Measurements from ENCODE around the gene MOSPD3.
A peak's percentile ranks its signal among the peaks of the same experiment; 100 is the strongest.
"Not testable (repeated sequence)": the region's sequence is repeated elsewhere in the genome, so short reads cannot be mapped to it uniquely, and the experiment has no call there.

Gene MOSPD3

DNA sequence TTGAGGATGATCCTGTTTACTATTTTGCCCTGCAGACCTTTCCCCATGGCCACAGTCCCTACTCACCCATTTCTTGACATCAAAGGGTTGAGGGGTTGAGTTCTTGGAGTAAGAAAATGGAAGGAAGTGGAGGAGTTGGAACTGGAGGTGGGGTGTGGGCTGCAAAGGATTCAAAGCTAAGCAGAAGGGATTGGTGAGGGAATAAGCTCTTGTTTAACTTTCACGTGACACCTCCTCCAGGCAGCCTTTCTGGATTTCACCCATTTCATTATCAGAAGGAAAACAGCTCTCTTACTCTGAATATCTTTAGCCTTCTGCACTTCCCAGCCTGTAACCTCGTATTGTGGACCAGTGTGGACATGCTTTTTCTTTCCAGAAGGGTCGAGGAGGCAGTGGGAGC is 13.7 kb downstream of the MOSPD3 start:
- DNase-seq (ENCODE audit: low read depth in 2 of 2), result no peak

DNA sequence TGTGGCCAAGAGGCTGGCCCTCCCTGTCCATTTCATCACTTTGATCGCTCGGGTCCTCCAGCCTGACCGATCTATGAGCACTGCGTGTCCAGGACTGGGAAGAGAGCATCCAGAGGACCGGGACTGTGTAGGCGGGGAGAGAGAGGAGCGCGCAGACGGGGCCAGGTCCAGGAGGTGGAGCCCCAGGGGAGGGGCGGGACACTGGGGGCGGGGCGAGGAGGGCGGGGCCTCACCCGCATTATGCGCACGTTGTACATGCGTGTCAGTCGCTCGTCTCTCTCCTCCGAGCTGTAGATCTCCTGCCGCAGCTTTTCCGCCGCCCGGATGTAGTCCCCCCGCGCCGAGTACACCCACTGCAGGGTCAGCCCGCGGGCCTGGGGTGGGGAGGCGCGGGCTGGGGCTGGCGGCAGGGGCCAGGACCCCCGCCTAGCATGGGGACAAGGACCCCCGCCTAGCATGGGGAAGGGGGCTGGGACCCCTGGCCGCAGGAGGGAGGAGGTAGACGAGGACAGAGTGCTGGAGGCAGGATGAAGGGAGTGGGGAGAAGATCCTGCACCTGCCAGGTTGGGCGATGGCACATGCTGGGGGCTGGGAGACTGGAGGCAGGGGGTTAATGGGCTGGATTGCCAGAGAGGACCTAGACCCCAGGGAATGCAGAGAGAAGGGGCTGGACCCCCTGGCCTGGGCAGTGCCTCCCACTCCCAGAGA is 14.3 kb downstream of the MOSPD3 start:
- peak; percentile 50 to 64 for DNase-seq (ENCODE audit: low read depth in 2 of 2)

DNA sequence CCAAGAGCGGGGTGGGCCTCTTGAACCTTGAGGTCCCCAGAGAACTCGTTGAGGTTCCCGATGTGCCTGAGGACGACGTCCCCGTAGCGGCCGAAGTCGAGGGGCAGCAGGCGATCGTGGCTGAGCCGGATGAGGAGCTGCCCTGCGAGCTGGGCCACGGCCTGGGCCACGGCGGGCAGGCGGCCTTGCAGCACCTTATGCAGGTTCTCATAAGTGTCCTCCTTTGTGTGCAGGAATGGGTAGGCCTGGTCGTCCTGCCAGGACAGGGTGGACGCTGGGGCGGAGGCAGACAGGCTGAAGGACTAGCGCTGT is 14.9 kb downstream of the MOSPD3 start:
- DNase-seq (ENCODE audit: low read depth in 2 of 2), result no peak

DNA sequence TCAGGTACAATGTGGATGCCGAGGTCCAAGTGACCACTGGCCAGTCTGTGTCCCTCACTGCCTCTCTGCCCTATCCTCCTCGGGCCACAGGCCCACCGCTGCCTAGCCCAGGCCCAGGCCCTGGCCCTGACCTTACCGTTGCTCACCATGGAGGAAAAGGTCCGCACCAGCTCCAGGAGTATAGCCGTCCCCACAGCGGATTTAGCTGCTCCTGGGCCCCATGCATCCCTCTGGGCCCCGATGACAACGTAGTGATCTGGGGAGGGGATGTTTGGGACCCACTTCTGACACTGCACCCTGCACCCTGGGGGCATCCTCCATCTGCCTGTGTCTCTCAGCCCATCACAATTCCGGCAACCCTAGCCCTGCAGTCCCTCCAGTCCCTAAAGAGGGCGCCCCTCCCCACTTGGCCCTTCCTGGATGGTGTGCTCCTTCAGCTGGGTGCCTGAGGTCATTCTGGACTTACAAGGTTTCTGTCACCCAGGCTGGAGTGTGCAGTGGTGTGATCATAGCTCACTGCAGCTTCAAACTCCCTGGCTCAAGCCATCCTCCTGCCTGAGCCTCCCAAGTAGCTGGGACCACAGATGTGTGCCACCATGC is 16.9 kb downstream of the MOSPD3 start:
- no peak for DNase-seq (ENCODE audit: low read depth in 2 of 2)

DNA sequence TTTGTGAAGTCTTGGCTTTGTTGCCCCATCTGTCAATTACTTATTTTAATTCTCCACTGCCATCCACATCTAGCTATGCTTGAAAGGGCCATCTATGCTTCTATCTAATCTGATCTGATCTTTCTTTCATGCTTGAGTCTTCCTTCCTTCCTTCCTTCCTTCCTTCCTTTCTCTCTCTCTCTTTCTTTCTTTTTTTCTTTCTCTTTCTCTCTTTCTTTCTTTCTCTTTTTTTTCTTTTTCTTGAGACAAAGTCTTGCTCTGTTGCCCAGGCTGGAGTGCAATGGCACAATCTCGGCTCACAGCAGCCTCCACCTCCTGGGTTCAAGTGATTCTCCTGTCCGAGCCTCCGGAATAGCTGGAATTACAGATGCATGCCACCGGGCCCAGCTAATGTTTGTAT is 17.7 kb downstream of the MOSPD3 start:
- DNase-seq (ENCODE audit: low read depth in 2 of 2), result no peak

DNA sequence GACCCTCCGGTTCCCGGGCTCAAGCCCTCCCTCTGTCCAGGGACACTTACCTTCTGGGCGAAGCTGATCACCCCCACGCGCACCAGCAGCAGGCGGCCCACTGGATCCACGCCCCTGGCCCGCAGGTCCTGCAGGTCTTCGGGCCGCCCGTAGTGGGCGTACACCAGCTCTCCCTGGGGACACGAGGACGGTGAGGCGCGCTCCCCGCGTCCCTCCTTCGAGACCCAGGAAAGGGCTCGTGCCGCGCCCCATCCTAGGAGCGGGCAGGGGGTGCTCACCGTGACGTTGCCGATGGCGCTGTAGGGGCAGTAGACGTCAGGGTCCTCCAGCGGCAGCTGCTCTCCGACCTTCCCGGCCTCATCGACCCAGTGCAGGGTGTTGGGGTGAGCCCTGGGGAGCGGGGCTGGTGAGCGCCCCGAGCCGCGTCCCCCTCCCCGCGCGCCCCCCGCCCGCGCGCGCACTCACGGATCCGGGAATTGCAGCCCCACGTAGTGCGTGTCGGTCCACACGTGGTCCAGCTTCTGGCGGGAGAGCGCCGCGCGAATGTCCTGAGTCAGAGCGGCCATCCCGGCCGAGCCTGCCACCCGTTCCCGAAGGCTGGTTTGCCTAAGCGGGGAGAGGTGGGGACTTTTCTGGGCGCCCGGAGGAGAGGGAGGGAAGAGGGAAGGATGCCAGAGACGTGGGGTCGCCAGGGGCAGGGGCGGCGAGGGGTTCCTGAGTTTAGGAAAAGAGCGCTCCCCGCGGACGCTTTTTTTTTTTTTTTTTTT is 20.8 kb downstream of the MOSPD3 start:
- no peak for DNase-seq (ENCODE audit: low read depth in 2 of 2)

DNA sequence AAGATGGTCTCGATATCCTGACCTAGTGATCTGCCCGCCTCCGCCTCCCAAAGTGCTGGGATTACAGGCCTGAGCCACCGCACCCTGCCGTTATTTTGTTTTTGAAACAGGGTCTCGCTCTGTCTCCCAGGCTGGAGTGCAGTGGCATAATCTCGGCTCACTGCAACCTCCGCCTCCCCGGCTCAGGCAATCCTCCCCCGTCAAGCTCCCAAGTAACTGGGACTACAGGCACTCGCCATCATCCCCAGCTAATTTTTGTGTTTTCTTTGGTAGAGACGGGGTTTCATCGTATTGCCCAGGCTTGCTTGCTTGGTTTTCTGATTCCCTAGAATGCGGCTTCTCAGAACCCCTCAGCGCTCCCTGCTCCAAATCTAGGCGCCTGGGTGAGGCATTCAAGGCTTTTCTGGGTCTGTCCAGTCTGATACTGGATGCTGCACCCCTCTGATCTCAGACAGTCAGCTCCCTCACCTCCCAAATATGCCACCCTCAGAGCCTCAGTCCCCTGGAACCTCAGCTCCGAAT is 27.7 kb downstream of the MOSPD3 start:
- DNase-seq (ENCODE audit: low read depth in 2 of 2), result no peak

DNA sequence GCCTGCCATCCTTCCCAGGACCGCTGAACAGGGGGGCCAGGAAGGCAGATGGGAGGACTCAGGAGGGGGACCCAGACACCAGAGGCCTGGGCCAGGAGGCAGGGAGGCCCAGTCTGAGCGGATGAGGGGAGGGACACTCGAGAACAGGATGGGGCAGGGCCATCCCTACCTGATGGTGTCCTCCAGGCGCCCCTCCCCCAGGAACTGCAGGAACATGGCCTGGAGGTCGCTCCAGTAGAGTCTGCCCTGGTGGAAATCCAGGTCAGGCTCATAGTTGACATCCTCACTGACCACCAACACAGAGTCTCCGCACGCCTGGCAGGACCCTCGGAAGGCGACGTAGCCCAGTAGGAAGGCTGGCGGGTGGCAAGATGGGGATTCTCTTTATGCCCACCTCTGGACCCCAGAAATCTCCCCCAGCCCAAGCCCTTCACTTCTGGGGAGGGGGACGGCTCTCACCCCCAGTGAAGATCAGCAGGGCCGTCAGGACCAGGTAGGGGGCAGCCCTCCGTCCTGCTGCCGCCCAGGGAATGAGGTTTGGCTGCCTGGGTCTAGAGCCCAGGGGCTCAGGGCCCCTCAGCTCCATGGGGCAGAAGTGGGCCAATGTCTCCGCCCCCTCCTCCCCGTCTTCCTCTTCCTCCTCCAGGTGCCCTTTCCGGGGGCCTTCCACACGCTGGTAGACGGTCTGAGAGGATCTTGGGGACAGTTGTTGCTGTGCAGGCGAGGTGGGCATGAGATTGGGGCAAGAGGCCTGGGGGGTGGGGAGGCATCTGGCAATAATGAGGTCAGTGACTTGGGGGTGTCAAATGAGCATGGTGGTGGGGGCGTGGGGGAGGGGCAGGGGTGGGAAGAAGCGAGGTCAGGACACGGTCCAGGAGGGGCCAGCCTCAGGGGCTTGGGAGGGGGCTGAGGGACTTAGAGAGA is 28.4 kb downstream of the MOSPD3 start:
- no peak for DNase-seq (ENCODE audit: low read depth in 2 of 2)

DNA sequence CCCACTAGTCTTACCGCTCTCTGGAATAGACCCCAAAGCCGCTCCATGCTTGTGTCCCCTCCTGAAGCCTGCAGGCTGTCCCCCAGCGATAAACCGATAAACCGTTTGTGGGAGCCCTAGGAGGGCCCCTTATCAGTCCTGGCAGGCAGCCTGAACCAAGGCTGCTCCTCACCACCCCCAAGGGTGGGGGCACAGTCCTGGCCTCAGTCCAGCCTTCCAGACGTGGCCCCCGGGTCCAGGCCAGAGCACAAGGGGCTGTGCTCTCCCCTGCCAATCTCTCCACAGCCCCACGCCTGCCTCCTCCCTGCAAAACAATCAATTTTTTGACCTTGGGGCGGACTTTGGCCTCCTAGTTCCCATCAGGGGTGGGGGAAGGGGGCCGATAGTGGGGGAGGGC is 29.1 kb downstream of the MOSPD3 start, which contains the start of gene TFR2:
Gene TFR2, minus strand, starts transcription at position 90 of the 397 bp plus-strand sequence. Its CDS starts 43 bp downstream, at position 47.
- DNase-seq (ENCODE audit: low read depth in 2 of 2), result no peak

DNA sequence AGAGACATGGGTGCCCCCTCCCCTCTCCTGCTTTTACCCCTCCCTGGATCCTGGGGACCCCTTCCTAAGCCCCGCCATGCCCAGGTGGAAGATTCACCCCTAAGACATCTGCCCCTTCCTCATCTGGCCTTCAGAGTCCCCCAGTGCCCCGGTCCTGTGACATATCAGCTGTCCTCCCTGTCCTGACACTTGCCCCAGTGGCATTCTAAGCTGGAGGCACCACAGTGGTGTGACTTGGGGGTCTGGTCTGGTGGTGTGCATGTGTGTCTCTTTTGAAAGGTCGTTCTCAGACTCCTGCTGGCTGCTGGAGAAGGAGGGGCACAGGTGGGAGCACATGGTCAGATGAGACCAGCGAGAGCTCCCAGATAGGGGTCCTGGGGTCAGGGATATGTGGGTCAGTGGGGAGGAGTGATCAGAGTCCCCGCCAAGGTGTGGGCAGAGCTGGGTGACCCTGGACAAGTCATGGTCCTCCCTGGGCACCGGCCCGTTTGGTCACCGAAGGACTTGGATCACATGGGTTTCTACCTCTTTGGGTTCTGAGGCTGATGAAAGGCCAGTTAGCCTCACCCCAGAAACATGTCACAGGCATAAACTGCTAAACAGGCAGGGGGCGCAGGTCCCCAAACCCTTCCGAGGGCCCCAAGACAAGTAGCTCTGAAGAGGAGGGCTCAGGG is 29.7 kb downstream of the MOSPD3 start:
- no peak for DNase-seq (ENCODE audit: low read depth in 2 of 2)

DNA sequence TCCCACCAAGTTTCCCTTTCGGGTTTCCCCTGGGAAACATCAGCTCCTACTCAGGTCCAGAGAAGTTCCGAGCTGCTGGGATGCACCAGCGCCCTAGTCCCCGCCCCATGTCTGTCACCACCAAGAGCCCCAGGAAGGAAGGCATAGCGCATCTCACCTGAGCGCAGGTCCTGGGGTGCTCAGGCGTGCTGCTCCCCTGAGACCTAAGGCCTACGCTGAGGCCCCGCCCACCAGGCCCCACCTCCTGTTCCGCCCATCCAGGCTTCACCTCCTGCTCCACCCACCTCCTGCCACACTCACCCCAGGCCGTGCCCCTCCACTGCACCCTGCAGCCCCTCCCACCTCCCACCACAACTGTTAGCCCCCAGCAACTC is 30.2 kb downstream of the MOSPD3 start:
- DNase-seq (ENCODE audit: low read depth in 2 of 2), result no peak

DNA sequence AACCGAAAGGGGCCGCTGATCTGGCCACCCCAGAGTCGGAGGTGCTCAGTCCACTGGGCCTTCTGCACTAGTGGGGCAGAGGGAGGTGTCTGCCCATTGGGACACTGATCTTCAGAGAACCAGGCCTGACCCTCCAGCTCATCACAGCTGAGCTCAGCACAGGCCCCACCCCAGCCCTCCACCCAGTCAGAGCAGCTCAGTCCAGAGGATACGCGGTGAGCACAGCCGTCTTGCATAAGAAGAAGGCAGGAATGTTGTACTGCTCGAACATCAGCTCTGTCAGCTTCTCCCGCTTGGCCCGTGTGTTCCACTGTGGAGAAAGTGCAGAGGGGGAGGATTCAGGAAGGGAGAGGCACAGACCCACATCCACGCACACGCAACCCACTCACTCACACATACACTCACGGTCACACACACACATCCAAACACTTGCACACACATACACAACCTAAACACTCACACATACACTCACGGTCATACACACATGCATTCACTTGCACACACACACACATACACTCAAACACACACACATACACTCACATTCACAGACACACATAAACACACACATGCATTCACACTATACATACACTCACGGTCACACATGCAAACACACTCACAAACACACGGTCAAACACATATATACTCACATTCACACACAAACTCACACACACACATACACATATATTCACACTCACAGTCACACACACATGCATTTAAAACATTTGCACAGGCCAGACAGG is 37.7 kb downstream of the MOSPD3 start:
- DNase-seq (ENCODE audit: low read depth in 2 of 2), result no peak

DNA sequence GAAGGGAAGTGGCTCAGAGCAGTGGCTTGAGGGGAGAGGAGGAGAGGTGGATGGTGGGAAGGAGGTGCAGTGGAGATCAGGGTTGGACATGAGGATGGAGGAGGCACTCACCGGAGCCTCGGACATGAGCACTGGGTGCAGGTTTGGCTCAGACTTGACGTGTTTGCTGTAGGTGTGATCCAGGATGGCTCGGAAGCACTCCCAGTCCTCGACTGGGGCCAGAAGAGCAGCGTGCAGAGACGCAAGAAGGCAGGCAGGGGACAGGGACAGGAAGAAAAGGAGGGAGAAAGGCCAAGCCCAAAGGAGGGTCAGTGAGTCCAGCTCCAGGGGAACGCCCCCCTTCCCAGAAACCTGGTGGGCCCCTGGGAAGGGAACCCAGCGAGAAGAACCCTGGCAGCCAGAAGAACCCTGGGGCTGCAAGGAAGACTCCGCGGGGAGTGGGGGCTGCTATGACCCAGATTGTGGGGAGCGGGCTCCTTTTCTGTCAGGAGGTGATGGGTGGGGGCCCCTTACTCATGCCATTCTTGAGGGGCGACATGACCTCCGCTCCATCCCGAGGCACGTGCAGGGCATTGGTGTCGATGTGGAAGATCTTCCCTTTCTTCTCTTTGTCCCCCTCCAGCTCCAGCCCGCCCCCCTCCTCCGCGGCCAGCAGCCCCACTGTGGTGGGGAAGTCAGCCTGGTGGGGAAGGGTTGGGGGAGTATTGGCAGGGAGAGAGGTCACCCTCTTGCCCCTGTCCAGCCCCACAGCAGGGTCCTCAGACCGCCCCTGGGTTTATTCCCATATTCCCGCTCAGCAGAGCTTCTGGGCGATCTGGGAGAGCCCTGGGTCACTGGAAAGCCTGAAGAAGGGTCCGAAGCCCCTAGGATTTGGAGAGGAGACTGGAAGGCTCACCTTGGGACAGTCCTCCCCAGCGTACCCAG is 42.8 kb downstream of the MOSPD3 start:
- DNase-seq (ENCODE audit: low read depth in 2 of 2), result no peak

DNA sequence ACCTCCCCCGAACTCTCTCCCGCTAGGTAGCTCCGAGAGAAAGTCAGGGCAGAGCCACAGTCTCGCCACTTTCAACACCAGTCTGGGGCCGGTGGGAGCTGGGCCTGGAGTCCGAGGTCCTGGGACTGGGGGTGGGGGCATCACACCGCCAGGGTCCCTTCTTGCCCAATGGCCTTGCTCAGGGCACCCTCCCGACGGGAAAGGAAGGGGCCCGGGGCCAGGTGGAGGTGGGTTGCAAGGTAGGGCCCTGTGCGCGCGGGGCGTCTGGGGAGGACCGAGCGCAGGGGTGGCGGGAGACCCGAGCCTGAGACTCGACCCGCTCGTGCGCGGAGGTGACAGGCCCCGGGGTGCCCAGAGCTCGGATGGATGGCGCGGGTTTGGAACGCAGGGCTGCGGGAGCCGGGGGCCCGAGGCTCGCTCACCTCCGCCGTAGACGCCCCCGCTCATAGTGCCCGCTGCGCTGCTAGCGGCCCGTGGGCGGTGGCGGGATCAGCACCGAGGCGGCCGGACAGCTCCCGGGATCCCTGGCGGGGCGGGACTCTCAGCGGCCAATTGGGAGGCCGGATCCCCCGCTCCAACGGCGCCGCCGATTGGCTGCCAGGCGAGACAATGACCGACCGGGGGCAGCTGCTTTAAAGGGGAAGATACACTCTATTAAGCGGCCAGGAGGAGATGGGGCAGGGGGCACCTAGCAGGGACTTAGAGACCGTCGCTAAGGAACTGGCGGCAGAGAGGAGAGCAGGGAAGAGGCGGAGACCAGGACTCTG is 43.8 kb downstream of the MOSPD3 start, which contains the start of gene ACTL6B:
Gene ACTL6B, minus strand, starts transcription at position 541 of the 767 bp plus-strand sequence. Its CDS starts 94 bp downstream, at position 447.
- no peak for DNase-seq (ENCODE audit: low read depth in 2 of 2)

DNA sequence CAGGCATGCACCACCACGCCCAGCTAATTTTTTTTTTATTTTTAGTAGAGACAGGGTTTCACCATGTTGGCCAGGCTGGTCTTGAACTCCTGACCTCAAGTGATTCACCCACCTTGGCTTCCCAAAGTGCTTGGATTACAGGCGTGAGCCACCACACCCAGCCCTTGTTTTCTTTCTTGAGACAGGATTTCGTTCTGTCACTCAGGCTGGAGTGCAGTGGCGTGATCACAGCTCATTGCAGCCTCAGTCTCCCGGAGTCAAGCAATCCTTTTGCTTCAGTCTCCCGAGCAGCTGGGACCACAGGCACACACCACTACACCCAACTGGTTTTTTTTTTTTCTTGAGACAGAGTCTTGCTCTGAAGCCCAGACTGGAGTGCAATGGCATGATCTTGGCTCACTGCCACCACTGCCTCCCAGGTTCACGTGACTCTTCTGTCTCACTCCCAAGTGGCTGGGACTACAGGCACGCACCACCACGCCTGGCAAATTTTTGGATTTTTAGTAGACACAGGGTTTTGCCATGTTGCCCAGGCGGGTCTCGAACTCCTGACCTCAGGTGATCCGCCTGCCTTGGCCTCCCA is 49.9 kb downstream of the MOSPD3 start:
- DNase-seq (ENCODE audit: low read depth in 2 of 2), result not testable (repeated sequence)
